Fibroblast of pulmonary artery (primary cell): ENCODE data around the gene CUEDC1.
"Not testable (repeated sequence)": the region's sequence is repeated elsewhere in the genome, so short reads cannot be mapped to it uniquely, and the experiment has no call there.

Experiments
- DNase-seq: peaks from one replicate; pipeline ENCODE4 v3.0.0-alpha.2; 2010; ENCODE audit warnings: low read depth
- H3K4me3 ChIP-seq: replicated peaks from 2 replicates; pipeline ENCODE4 v1.5.1; 2011; ENCODE audit warnings: low read depth, mild to moderate bottlenecking, control low read depth, low read length, moderate library complexity
- TF ChIP-seq, protein P1 (sequence below): IDR thresholded peaks from 2 replicates; pipeline ENCODE4 v1.5.1; 2011; ENCODE audit warnings: mild to moderate bottlenecking, control low read depth, low read length, inconsistent platforms; ENCODE audit errors: missing control alignments

The CUEDC1 gene

DNA sequence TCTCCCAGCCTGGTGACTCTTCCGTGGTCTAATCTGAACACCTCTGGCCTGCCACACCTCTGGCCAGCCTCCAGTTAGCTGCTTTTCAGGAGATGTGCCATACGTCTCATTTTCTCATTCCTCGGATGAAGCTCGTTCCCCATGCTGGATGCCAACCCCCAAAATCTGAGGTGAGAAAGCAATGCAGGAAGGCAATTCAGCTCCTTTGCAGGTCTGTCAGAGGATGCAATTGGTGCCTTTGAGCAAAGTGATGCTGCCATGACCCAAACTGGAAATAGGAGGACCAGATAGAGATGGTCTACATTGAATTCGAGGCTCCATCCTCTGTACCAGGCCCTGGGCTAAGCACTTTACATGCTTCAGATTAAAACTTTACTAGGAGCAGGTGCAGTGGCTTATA, 11.0 kb upstream of the CUEDC1 start:
- no peak overlapping the region for H3K4me3 ChIP-seq
- no peak for DNase-seq
- TF ChIP-seq, protein P1, sequence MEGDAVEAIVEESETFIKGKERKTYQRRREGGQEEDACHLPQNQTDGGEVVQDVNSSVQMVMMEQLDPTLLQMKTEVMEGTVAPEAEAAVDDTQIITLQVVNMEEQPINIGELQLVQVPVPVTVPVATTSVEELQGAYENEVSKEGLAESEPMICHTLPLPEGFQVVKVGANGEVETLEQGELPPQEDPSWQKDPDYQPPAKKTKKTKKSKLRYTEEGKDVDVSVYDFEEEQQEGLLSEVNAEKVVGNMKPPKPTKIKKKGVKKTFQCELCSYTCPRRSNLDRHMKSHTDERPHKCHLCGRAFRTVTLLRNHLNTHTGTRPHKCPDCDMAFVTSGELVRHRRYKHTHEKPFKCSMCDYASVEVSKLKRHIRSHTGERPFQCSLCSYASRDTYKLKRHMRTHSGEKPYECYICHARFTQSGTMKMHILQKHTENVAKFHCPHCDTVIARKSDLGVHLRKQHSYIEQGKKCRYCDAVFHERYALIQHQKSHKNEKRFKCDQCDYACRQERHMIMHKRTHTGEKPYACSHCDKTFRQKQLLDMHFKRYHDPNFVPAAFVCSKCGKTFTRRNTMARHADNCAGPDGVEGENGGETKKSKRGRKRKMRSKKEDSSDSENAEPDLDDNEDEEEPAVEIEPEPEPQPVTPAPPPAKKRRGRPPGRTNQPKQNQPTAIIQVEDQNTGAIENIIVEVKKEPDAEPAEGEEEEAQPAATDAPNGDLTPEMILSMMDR: no peak

DNA sequence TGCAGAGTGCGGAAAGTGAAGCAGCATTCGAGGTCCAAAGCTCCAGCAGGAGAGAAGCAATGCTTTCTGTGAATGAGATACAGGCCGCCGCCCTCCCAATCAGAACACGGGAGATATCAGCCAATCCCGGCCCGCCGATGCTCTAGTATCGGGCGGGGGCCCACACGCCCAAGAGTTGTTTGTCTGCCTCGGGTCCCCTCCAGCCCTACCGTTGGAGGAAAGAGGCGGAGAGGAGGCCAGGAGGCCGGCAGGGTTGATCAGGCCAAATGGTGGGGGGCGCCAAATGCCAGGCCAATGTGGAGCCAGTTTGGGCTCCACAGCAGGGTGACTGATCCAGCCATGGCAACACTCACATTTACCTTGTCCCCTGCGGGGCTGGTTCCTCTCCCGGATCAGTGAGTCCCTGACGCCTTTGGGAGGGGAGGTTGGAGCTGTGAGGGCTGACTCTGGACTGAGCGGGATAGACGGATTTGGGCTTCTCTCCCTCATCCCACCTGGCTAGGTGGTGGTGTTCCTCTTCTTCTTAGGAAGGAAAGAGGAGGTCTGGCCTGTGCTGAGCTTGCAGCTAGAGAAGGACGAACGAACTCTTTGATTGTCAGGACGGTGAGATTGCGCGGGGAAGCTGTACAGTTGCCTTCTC, 10.4 kb upstream of the CUEDC1 start:
- H3K4me3 ChIP-seq: no peak overlapping the region
- TF ChIP-seq, protein P1: no peak
- DNase-seq: no peak

DNA sequence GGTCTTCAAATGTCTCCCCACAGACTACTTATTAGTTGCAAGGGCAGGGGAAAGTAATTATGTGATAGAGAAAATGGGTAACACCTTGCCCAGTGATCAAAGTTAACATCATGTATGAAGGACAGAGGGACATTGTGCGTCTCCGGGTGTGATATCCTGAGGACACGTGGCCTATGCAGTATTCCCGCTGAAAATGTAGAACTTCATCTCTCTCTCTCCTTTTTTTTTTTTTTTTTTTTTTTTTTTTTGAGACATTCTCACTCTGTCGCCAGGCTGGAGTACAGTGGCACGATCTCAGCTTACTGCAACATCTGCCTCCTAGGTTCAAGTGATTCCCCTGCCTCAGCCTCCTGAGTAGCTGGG, 7.9 kb upstream of the CUEDC1 start:
- no peak for DNase-seq
- TF ChIP-seq, protein P1: no peak
- H3K4me3 ChIP-seq: no peak overlapping the region

DNA sequence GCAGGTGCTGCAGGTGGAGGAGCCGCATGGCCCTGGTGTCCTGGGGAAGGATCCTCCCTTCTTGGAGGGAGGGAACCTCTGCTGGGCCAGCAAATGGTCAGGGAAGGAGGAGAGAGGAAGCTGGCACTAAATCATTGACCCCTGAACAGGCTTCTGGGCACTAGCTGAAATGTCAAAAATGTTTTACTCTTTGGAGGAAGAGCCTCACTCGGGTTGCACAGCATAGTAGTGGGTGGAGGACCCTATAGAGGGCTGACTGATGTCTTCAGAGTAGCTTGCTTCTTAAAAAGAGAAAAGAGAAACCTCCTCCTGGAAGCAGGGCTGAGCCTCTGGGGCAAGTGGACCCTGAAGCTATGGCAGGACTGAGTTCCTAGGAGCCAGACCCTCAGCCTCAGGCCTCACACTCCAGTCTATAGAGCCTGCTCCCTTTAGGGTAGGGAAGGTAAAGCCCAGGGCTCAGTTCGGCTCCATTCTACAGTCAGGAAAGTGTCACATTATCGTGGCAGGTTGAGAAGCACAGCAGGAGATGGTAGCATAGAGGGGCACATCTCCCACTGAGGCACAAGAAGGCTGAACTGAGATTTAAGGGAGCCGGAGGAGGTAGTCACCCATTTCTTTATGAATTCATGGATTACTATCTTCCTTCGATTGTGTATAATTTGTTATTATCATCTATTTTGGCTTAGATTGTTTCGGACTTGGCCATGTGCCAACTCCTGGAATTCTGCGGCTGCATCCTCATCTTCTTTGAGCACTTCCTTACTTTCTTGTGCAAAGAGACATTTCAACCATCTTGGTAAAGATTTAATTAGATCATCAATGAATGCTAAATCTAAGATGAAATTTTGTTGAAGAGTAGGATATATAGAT, 7.3 kb upstream of the CUEDC1 start:
- H3K4me3 ChIP-seq: no peak overlapping the region
- no peak for DNase-seq
- TF ChIP-seq, protein P1: no peak

DNA sequence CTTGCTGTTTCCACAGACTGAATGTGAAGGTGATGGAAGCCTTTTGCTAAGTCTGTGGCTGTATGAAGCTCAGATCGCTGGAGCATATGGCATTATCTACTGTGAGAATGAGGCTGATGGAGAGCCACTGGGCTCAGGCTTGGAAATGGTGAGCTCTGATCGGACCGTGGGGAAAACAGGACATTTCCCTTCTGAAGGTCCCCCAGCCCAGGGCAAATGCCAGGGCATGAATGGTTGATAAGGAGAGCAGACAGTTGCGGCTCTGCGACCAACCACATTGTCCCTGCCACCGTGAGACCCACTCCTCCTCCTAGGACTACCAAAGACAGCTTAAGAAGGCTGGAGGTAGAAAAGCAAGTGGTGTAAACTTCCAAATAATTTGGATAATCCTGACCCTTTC, 4.7 kb upstream of the CUEDC1 start:
- H3K4me3 ChIP-seq: no peak overlapping the region
- DNase-seq: no peak
- TF ChIP-seq, protein P1: no peak

DNA sequence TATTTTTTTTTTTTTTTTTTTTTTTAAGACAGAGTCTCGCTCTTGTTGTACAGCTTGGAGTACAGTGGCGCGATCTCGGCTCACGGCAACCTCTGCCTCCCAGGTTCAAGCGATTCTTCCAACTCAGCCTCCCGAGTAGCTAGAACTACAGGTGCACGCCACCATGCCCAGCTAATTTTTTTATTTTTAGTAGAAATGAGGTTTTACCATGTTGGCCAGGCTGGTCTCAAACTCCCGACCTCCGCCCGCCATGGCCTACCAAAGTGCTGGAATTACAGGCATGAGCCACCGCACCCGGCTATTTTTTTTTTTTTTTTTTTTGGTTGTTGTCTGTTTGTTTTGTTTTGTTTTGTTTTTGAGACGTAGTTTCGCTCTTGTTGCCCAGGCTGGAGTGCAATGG, 3.2 kb upstream of the CUEDC1 start:
- not testable (repeated sequence) for H3K4me3 ChIP-seq, DNase-seq

DNA sequence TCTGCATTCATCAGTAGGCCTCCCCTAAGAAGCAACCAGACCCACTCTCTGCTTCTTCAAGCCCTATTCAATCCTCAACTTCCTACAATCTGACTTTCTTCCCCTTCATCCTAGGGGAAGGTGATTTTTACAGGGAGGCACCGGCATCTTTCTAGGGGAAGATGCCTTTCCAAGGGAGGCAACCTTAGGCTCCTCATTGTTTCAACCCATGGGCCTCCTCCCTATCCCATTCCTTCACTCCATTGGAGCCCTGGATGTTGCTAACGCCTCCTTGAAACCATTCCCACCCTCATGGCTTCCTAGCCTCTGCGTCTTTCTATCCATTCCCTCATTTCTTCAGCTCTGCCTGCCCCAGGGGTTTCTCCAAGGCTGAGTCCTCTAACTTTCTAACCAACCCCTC, 2.7 kb upstream of the CUEDC1 start:
- no peak overlapping the region for H3K4me3 ChIP-seq
- no peak for DNase-seq
- TF ChIP-seq, protein P1: no peak
